CD14-positive monocyte (primary cell): ENCODE data around the gene PTPRN2. TPM values are rescaled to one million over a fixed set of nuclear protein-coding genes. Genes with fewer than 3 reads are reported as not detected.

Source experiments
- DNase-seq, 3 donors: peaks; one replicate each; pipeline ENCODE4 v3.0.0-alpha.2; 2011 to 2022
- H2AFZ ChIP-seq: 2 replicates; pipeline ENCODE4 v1.6.0; 2012; ENCODE audit warnings: mild to moderate bottlenecking, low read depth, low read length, inconsistent platforms; ENCODE audit not compliant: insufficient read depth, poor library complexity, severe bottlenecking
- H3K27ac ChIP-seq, 2 donors: 1 replicate in 1 of 2; 2 replicates in 1 of 2; pipeline ENCODE4 v1.5.1; 2012 to 2013; ENCODE audit warnings: low read length in 2 of 2, control low read depth in 1 of 2, inconsistent platforms in 1 of 2, low read depth in 1 of 2, mild to moderate bottlenecking in 1 of 2
- H3K27me3 ChIP-seq, 2 donors: one replicate each; pipeline versions ENCODE4 v1.6.0 to v1.6.1; 2011 to 2013; ENCODE audit warnings: low read length in 2 of 2; ENCODE audit not compliant: control insufficient read depth in 2 of 2, insufficient read depth in 2 of 2
- H3K36me3 ChIP-seq, 2 donors: replicated peaks in 1 of 2; 1 replicate in 1 of 2; 2 replicates in 1 of 2; pipeline versions ENCODE4 v1.5.1 to v1.6.1; 2012 to 2013; ENCODE audit warnings: low read length in 2 of 2, control low read depth in 1 of 2, inconsistent platforms in 1 of 2, mild to moderate bottlenecking in 1 of 2; ENCODE audit not compliant: insufficient read depth in 2 of 2, control insufficient read depth in 1 of 2
- H3K4me1 ChIP-seq, 2 donors: 1 replicate in 1 of 2; 2 replicates in 1 of 2; pipeline versions ENCODE4 v1.5.1 to v1.6.1; 2012 to 2013; ENCODE audit warnings: low read length in 2 of 2, control low read depth in 1 of 2, inconsistent platforms in 1 of 2, mild to moderate bottlenecking in 1 of 2, moderate library complexity in 1 of 2; ENCODE audit not compliant: insufficient read depth in 2 of 2, control insufficient read depth in 1 of 2
- H3K4me2 ChIP-seq: replicated peaks from 2 replicates; pipeline ENCODE3; 2012; ENCODE audit warnings: low read length, moderate library complexity, mild to moderate bottlenecking; ENCODE audit not compliant: poor library complexity, severe bottlenecking; ENCODE audit errors: extremely low read depth
- H3K4me3 ChIP-seq, 3 experiments: fragments of 200-600 bp in 1 of 3; sonication (generic) in 1 of 3; replicated peaks in 1 of 3; 1 replicate in 2 of 3; 2 replicates in 1 of 3; pipeline ENCODE4 v1.5.1; 2011 to 2013; ENCODE audit warnings: low read length in 3 of 3, mild to moderate bottlenecking in 3 of 3, control low read depth in 2 of 3, low read depth in 2 of 3, inconsistent platforms in 1 of 3, moderate library complexity in 1 of 3
- H3K79me2 ChIP-seq: 2 replicates; pipeline ENCODE4 v1.6.0; 2012; ENCODE audit warnings: mild to moderate bottlenecking, control low read depth, inconsistent platforms, low read length, moderate library complexity; ENCODE audit not compliant: insufficient read depth
- H3K9ac ChIP-seq: 2 replicates; pipeline ENCODE4 v1.6.0; 2017; ENCODE audit warnings: low read length, mild to moderate bottlenecking; ENCODE audit not compliant: insufficient read depth, poor library complexity, severe bottlenecking
- H3K9me3 ChIP-seq, 2 donors: replicated peaks in 1 of 2; 1 replicate in 1 of 2; 2 replicates in 1 of 2; pipeline versions ENCODE4 v1.5.1 to v1.6.1; 2012 to 2013; ENCODE audit warnings: low read length in 2 of 2, control low read depth in 1 of 2; ENCODE audit not compliant: control insufficient read depth in 1 of 2, insufficient read depth in 1 of 2
- H4K20me1 ChIP-seq: 2 replicates; pipeline ENCODE4 v1.6.0; 2012; ENCODE audit warnings: mild to moderate bottlenecking, low read length, control low read depth, moderate library complexity; ENCODE audit not compliant: insufficient read depth
- H3K27ac Mint-ChIP-seq, 7 donors: one replicate each; pipeline ENCODE4 v1.8.0; 2020; ENCODE audit warnings: mild to moderate bottlenecking in 7 of 7, mixed read lengths in 7 of 7, moderate library complexity in 6 of 7, inconsistent platforms in 2 of 7
- H3K27me3 Mint-ChIP-seq, 3 donors: one replicate each; pipeline ENCODE4 v1.8.0; 2021 to 2022; ENCODE audit warnings: low read depth in 3 of 3, mild to moderate bottlenecking in 3 of 3, mixed read lengths in 3 of 3, moderate library complexity in 3 of 3, inconsistent platforms in 1 of 3
- H3K36me3 Mint-ChIP-seq, 2 donors: one replicate each; pipeline ENCODE4 v1.8.0; 2020; ENCODE audit warnings: mixed read lengths in 2 of 2, inconsistent platforms in 1 of 2, mild to moderate bottlenecking in 1 of 2
- H3K4me1 Mint-ChIP-seq: one replicate; pipeline ENCODE4 v1.8.0; 2020; ENCODE audit warnings: mild to moderate bottlenecking, mixed read lengths
- H3K4me3 Mint-ChIP-seq, 2 donors: one replicate each; pipeline ENCODE4 v1.8.0; 2020; ENCODE audit warnings: mild to moderate bottlenecking in 2 of 2, mixed read lengths in 2 of 2, moderate library complexity in 1 of 2
- H3K9me3 Mint-ChIP-seq, 7 donors: one replicate each; pipeline ENCODE4 v1.8.0; 2020 to 2022; ENCODE audit warnings: mixed read lengths in 7 of 7, mild to moderate bottlenecking in 6 of 7, moderate library complexity in 6 of 7, inconsistent platforms in 2 of 7
- CTCF ChIP-seq: fragments of 200-600 bp; IDR thresholded peaks from one replicate; pipeline ENCODE4 v1.8.0; 2022; ENCODE audit warnings: antibody characterized with exemption, mild to moderate bottlenecking
- WGBS: methylation state at CpG from one replicate; pipeline ENCODE4 v1.1.5; 2013; ENCODE audit warnings: missing lambda C conversion rate; ENCODE audit not compliant: insufficient coverage; 5-methylcytosine and 5-hydroxymethylcytosine counted together
- intact Hi-C, 2 donors: fragments of 100-400 bp; cut with micrococcal nuclease; formaldehyde crosslinking; loops; one replicate each; pipeline versions ENCODE4 v1.15.0 to v1.15.1; 2023
- polyA plus RNA-seq, 3 donors: library from polyadenylated mRNA; depleted of rRNA in 1 of 3; unstranded in 2 of 3; stranded (reverse) in 1 of 3; fragments of 300-500 nt in 2 of 3; fragments of >200 nt in 1 of 3; fragmentation: Illumina TruSeq in 2 of 3; gene quantifications; 1 replicate in 2 of 3; 2 replicates in 1 of 3; pipeline ENCODE4 v1.2.3, GENCODE V29; 2012 to 2021

The PTPRN2 gene
- polyA plus RNA-seq, 3 donors = 0.25 to 1.4 (median 0.97) TPM

- intact Hi-C loops = no loop called here
- Mint-ChIP-seq H3K4me3 (no peak overlapping the region), H3K4me1 (no peaks in the 10 kb centered on the region)
Measured at GRCh38 chr7:158362001-158362400, 225.6 kb downstream of the PTPRN2 start.

GRCh38 chr7:158361326-158361946 lies 226.2 kb downstream of the PTPRN2 start:
- H3K79me2 ChIP-seq = no peaks in the 10 kb centered on the region
- intact Hi-C loops = no loop called here
- H3K4me1 ChIP-seq = no peaks in the 10 kb centered on the region
- no peaks in the 10 kb centered on the region for H3K4me1 Mint-ChIP-seq
- no peaks in the 10 kb centered on the region for H4K20me1 ChIP-seq
- no peaks in the 10 kb centered on the region for H3K36me3 Mint-ChIP-seq
- peaks cover 0 to 4% (median 0%) of the 10 kb centered on the region in 7 donors for H3K9me3 Mint-ChIP-seq
- H3K4me3 ChIP-seq = no peak overlapping the region
- peak overlapping the region in 1 of 7 donors; percentile 22 for H3K27ac Mint-ChIP-seq
- H3K4me2 ChIP-seq = no peak overlapping the region
- no peaks in the 10 kb centered on the region for H3K27me3 ChIP-seq
- peaks cover 0 to 6% (median 4%) of the 10 kb centered on the region in 3 donors for H3K27me3 Mint-ChIP-seq
- TF ChIP-seq CTCF = no peak
- WGBS = 82% methylated on average over 8 of the region's 8 CpGs
- no peak overlapping the region for H3K27ac ChIP-seq
- no peak overlapping the region for H3K4me3 Mint-ChIP-seq
- H3K9me3 ChIP-seq = no peaks in the 10 kb centered on the region
- no peak overlapping the region for H3K9ac ChIP-seq
- H2AFZ ChIP-seq = no peak overlapping the region
- H3K36me3 ChIP-seq = no peaks in the 10 kb centered on the region
- DNase-seq = no peak

More at GRCh38 chr7:158362001-158362400, 225.6 kb downstream of the PTPRN2 start:
- Histone ChIP-seq H3K4me1 (no peaks in the 10 kb centered on the region), H3K4me3 (no peak overlapping the region), H3K36me3 (no peaks in the 10 kb centered on the region), H3K9ac (no peak overlapping the region), H4K20me1 (no peaks in the 10 kb centered on the region), H3K79me2 (no peaks in the 10 kb centered on the region), H3K4me2 (no peak overlapping the region), H3K27me3 (no peaks in the 10 kb centered on the region), H2AFZ (no peak overlapping the region), H3K9me3 (no peaks in the 10 kb centered on the region), H3K27ac (no peak overlapping the region)
- 82% methylated on average over 3 of the region's 8 CpGs for WGBS
- no peak for TF ChIP-seq CTCF
- Mint-ChIP-seq H3K36me3 (no peaks in the 10 kb centered on the region), H3K27ac (peak overlapping the region in 1 of 7 donors; percentile 25), H3K27me3 (peaks cover 0 to 6% (median under 1%) of the 10 kb centered on the region in 3 donors), H3K9me3 (peaks cover 0 to 4% (median 2%) of the 10 kb centered on the region in 7 donors)
- no peak for DNase-seq
